NCI-H774 (cell line): Measurements from ENCODE around the gene ZNF646.

Experiments used
- DNase-seq: peaks from one replicate; lab custom pipeline; 2025; lab: John Stamatoyannopoulos, UW

The ZNF646 gene

DNA sequence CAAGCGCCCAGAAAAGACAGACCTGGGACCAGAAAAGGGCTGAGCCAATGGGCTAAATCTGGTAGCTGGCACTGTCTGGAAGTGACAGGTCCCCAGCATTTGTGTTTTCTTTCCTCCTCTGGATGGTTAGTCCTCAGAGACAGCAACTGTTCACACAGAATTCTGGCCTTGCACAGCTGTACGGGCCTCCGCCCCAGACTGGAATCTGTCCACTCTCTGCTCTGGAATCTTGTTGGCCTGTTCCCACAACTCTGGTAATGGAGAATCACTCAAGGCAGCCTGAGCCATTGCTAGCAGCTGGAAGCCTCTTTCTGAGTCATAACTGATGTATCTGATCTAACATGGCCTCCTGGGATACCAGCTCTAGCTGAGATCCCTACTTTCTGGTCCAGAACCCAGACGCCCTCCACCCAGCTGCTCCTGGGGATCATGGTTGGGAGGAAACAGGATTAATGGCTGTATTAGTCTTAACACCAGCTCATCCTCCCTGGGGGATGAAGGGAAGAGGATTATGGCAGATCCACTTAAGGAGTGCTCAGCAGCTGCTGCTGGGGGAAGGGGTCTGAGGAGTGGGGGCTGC is 9.2 kb upstream of the ZNF646 start:
- DNase-seq, result no peak

DNA sequence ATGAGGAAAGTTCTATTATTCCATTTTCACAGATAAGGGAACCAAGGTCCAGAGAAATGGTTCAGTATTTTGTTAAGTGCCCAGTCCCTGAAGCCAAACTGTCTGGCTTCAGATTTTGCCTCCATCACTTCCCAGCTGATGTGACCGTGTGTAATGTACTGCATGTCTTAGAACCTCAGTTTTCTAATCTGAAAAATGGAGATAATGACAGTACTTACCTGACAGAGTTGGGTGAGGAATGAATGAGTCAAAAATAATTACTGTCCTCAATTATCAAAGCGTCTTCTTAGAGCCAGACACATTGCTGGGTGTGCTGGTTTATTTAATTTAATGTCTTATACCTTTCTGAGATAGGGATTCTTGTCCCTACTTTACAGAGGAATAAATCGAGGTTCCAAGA is 6.9 kb upstream of the ZNF646 start:
- no peak for DNase-seq

DNA sequence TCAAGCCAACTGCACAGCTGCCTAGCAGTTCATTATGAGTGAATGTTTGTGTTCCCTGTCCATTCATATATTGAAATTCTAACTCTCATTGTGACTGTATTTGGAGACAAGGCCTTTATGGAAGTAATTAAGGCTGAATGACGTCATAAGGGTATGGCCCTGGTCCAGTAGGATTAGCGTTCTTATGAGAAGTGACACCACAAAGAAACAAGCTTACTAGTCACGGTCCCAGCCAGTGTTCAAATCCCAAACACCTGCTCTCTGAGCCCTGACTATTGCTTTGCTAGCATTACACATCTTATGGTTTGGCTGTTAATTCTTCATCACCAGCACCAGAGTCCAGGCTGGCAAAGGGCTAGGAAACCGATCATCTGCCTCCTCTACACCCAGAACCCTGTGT is 2.4 kb upstream of the ZNF646 start:
- peak; percentile 81 for DNase-seq

DNA sequence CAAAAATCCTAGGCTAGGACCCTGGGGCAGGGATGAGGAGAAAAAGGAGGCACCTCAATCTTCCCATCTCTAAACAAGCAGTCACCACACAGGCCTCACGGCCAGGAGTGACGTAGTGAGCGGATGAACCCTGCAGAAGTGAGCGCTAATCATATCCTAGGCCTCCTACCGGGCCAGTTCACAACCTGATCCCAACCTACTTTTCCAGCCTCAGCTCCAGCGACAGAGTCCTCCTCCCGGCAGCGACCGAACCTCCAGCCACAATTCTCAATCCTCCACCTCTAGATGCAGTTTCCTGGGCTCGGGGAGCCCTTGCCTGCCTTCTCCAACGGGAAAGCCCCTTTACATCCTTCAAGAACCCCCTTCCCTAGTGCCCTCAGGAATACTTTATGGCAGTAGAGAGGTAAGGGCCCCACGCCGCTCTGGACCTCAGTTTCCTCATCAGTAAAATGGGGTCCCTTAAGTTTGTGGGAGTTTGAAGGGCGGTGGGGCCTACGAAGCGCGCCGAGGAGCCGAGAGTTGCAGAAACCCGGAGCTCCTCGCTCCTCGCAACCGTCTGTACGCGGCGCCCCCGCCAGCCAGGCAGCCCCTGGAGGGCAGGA is 1.6 kb upstream of the ZNF646 start:
- no peak for DNase-seq

DNA sequence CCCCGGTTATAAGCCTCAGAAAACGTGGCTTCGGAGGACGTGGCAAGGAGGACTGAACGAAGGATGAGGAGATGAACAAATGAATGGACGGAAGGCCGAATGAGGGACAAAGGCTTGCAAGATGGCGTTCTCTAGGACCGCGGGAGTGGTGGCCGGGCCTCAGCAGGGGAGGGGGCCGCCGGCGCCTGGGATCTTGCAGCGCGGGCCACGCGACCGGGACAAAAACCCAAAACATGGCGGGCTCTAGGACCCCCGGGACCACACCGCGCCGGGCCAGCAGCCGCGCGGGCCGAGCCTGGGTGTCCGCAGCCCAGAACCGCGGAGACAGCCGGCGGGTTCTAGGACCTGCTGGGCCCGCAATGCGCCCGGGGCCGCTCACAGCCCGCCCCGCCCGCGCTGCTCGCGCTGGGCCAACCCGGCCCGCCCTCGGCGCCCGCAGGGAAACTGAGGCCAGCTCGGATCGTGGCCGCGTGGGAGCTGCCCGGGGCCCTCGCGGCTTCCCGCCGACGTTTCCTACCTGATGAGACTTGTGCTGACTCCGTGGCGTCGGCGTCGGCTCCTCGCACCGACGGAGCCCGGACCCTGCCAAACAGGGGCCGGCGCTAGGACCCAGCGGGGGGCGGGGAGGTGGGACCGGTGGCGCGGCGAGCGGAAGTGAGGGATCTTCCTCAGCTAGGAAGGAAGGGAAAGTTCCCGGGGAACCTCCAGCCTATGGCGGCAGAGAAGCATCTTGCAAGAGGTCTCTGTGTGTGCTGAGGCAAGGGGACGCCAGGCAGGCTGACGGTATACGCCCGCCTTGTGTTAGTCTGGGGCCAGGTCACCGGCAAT is 866 bp upstream of the ZNF646 start:
- DNase-seq, result peak; percentile 86

DNA sequence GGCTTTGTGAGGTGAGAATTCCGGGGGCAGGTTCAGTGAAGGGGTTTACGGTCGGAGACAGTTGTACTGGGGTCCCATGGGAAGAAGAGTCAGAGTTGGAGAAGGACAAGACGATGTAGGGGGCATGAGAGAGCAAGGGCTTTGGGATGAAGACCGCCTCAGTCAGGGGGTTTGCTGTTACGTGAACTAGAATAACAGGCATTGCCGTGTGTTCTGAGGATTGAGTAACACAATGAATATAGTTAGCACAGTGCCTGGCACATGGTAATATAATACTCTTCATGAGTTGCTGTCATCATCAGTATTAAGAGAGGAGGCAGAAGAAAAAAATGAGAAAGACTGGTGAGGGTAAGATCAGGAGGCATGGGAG is 577 bp downstream of the ZNF646 start:
- DNase-seq, result no peak

DNA sequence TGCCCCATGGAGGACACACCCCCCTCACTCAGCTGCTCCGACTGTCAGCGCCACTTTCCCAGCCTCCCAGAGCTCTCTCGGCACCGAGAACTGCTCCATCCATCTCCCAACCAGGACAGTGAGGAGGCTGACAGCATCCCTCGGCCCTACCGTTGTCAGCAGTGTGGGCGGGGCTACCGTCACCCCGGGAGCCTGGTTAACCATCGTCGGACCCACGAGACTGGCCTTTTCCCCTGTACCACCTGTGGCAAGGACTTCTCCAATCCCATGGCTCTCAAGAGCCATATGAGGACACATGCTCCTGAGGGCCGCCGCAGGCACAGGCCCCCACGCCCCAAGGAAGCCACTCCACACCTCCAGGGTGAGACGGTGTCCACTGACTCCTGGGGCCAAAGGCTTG is 2.1 kb downstream of the ZNF646 start:
- DNase-seq, result no peak

DNA sequence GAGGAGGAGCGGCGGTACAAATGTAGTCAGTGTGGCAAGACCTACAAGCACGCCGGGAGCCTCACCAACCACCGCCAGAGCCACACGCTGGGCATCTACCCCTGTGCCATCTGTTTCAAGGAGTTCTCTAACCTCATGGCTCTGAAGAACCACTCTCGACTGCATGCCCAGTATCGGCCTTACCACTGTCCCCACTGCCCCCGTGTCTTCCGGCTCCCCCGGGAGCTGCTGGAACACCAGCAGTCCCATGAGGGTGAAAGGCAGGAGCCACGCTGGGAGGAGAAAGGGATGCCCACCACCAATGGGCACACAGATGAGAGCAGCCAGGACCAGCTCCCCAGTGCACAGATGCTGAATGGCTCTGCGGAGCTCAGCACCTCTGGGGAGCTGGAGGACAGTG is 2.8 kb downstream of the ZNF646 start:
- DNase-seq, result no peak

DNA sequence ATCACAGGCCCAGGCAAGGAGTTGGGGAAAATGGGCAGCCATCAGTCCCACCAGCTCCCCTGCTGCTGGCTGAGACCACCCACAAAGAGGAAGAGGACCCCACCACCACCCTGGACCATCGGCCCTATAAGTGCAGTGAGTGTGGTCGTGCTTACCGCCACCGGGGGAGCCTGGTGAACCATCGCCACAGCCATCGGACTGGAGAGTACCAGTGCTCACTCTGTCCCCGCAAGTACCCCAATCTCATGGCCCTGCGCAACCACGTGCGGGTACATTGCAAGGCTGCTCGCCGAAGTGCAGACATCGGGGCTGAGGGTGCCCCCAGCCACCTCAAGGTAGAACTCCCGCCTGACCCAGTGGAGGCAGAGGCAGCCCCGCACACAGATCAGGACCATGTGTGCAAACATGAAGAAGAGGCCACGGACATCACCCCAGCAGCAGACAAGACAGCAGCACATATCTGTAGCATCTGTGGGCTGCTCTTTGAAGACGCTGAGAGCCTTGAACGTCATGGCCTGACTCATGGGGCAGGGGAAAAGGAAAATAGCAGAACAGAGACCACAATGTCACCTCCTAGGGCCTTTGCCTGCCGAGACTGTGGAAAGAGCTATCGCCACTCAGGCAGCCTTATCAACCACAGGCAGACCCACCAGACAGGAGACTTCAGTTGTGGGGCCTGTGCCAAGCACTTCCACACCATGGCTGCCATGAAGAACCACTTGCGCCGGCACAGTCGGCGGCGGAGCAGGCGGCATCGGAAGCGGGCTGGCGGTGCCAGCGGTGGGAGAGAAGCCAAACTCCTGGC is 3.6 kb downstream of the ZNF646 start:
- DNase-seq, result no peak

DNA sequence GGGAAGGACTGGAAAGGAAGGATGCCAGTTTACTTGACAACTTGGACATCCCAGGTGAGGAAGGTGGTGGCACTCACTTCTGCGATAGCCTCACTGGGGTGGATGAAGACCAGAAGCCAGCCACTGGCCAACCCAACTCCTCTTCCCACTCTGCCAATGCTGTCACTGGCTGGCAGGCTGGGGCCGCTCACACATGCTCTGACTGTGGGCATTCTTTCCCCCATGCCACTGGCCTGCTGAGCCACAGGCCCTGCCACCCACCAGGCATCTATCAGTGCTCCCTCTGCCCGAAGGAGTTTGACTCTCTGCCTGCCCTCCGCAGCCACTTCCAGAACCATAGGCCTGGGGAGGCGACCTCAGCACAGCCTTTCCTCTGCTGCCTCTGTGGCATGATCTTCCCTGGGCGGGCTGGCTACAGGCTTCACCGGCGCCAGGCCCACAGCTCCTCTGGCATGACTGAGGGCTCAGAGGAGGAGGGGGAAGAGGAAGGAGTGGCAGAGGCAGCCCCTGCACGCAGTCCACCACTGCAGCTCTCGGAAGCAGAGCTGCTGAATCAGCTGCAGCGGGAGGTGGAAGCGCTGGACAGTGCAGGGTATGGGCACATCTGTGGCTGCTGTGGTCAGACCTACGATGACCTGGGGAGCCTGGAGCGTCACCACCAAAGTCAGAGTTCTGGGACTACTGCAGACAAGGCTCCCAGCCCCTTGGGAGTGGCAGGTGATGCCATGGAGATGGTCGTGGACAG is 4.5 kb downstream of the ZNF646 start:
- no peak for DNase-seq

DNA sequence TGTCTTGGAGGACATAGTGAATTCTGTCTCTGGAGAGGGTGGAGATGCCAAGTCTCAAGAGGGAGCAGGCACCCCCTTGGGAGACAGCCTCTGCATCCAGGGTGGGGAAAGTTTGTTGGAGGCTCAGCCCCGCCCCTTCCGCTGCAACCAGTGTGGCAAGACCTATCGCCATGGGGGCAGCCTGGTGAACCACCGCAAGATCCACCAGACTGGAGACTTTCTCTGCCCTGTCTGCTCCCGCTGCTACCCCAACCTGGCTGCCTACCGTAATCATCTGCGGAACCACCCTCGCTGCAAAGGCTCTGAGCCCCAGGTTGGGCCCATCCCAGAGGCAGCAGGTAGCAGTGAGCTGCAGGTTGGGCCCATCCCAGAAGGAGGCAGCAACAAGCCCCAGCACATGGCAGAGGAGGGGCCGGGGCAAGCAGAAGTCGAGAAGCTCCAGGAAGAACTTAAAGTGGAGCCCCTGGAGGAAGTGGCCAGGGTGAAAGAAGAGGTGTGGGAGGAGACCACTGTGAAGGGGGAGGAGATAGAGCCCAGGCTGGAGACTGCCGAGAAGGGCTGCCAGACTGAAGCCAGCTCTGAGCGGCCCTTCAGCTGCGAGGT is 5.2 kb downstream of the ZNF646 start:
- no peak for DNase-seq

DNA sequence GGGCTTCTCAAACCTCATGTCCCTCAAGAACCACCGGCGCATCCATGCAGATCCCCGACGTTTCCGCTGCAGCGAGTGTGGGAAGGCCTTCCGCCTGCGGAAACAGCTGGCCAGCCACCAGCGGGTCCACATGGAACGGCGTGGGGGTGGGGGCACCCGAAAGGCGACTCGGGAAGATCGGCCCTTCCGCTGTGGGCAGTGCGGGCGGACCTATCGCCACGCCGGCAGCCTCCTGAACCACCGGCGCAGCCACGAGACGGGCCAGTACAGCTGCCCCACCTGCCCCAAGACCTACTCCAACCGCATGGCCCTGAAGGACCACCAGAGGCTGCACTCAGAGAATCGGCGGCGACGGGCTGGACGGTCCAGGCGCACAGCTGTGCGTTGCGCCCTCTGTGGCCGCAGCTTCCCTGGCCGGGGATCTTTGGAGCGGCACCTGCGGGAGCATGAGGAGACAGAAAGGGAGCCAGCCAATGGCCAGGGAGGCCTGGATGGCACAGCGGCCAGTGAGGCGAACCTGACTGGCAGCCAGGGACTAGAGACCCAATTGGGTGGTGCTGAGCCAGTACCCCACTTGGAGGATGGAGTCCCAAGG is 5.9 kb downstream of the ZNF646 start:
- DNase-seq, result no peak

DNA sequence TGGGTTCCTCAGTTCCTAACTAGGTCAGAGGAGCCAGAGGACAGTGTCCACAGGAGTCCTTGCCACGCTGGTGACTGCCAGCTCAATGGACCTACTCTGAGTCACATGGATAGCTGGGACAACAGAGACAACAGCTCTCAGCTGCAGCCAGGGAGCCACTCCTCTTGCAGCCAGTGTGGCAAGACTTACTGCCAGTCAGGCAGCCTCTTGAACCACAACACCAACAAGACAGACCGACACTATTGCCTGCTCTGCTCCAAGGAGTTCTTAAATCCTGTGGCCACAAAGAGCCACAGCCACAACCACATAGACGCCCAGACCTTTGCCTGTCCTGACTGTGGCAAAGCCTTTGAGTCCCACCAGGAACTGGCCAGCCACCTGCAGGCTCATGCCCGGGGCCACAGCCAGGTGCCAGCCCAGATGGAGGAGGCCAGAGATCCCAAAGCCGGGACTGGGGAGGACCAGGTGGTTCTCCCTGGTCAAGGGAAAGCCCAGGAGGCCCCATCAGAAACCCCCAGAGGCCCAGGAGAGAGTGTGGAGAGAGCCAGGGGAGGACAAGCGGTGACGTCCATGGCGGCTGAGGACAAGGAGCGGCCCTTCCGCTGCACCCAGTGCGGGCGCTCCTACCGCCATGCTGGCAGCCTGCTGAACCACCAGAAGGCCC is 6.7 kb downstream of the ZNF646 start:
- no peak for DNase-seq

DNA sequence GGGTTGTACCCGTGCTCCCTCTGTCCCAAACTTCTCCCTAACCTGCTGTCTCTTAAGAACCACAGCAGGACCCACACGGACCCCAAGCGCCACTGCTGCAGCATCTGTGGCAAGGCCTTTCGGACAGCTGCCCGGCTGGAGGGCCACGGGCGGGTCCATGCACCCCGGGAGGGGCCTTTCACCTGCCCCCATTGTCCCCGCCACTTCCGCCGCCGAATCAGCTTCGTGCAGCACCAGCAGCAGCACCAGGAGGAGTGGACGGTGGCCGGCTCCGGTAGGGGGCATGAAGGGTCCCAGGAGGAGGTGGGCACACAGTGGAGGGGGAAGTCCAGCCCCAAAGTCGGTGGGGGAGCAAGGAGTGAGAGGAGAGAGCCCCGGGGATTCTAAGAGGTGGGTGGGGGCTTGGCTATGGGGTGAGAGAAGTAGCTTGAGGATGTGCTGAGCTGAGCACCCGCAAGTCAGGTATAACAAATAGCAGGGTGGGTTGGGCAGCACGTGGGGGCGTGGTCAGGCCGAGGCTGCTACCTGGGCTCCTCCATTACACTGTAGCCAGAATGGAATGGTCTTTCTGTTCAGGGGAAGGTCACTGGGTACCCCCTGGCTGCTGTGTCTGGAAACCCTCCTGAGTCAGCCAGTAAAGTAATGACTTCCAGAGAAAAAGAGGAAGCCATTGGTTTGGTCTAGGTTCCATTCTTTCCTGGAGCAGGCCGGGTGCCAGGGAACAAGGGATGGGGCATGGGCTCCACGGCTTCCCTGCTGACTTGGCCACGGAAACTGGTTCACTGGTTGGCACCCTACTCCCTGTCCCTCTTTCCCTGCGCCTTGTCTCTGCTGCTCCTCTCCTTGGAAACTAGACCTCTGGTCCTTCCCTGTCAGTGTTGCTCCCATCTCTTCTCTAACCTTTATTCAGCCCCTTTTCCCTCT is 7.5 kb downstream of the ZNF646 start:
- no peak for DNase-seq

DNA sequence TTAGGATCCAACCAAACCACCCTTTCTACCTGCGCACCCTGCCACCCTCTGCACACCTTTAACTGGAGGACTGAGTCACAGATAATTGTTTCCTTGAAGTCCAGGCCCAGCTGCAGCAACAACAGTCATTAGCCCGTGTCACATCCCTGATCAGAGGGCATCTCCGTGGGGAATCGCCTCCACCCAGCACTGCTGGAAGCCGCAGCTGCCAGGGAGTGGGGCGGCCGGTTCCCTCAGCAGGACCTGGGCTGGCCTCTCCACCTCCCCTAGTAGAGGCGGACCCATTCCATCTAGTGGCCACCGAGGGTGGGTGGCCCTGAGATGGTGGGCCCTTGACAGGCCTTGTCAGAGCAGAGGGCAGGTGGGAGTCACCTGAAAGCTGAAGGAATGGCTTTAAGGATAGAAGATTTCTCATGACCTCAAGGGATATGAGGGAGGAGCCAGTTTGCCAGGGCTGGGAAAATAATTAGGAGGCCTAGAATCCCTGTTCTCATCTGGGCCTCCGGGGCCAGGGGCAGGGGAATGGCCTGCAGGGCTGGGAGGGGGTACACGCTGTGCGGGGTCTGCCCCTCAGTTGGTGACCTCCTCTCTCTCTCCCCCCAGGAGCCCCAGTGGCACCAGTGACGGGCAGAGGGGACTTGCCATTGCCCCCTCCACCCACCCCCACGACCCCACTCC is 8.3 kb downstream of the ZNF646 start:
- no peak for DNase-seq

DNA sequence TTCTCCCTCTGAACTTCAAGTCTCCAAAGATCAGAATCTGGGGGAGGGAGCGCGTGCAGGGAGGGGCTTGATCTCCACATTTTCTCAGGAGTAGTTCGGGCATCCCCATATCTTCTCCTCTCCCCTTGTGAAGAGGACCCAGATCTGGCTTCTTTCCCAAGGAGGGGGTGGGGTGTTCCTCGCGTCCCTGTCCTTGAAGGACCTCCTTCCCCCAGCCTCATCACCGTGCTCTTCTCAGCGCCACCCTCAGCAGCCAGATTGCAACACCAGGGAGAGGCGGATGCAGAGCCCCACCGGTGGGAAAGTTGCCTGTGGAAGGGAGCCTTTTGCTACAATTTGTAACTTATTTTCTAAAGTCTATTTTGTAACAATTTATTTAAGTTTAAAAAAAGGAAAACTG is 8.9 kb downstream of the ZNF646 start:
- DNase-seq, result no peak

DNA sequence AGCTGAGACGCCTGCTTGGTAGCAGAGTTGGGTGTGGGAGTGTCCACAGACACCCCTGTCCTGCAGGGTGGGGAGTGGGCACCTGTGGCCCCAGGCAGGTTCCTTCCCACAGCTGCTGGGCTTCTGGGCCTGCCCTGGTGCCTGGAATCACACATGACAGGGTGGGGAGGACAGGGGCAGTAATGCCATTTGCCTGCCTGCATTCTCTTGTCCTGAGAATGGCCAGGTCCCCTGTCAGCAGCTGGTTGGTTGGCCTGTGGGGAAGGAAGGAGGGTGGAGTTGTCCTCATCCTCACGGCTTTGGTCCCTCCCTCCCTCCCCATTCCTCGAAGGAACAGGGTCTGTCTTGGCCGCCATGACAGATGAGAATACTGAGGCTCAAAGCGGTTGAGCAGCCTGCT is 9.3 kb downstream of the ZNF646 start:
- no peak for DNase-seq

DNA sequence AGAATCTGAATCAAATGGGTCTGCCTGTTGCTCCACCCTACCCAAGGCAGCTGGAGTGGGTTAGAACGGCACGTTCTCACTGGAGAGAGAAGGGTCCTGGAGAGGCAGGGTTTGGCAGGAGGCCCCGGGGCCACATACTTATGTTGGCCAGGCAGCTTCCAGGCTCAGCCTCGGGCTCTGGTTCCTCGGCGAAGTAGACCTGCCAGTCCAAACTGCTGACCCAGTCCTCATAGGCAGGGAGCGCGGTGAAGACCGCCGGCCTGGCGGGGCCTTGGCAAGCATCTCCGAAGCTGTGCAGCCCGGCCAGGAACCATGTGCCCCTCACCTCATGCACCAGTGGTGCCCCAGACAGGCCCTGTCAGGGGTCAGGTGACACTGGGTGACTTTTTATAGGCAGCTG is 9.8 kb downstream of the ZNF646 start:
- no peak for DNase-seq
